GM12878 (cell line): ENCODE results near the gene PLXND1. TPM values are rescaled to one million over a fixed set of nuclear protein-coding genes. Genes with fewer than 3 reads are reported as not detected.

ENCODE experiments used
- ATAC-seq: fragments of 200-7000 bp; cut with Tn5 transposase; 3 replicates; pipeline ENCODE4 v1.9.1; 2020; ENCODE audit warnings: mild to moderate bottlenecking, moderate library complexity
- BruUV-seq: library from RNA; stranded (reverse); fragments of 400-500 nt; replicated peaks from 2 replicates; lab custom pipeline; 2021; lab: Mats Ljungman, UMichigan
- CTCF ChIA-PET: fragments of 300-600 bp; sonication (Branson Sonifier 250); formaldehyde crosslinking; extraction: SDS; loops from one replicate; lab custom pipeline; 2021; ENCODE audit warnings: inconsistent platforms; lab: Yijun Ruan, JAX
- POLR2A ChIA-PET: fragments of 350-600 bp; formaldehyde crosslinking; extraction: SDS; loops from one replicate; lab custom pipeline; 2021; ENCODE audit warnings: inconsistent platforms; lab: Charles Lee
- RAD21 ChIA-PET: fragments of 300-600 bp; sonication (Branson Sonifier 250); formaldehyde crosslinking; loops from one replicate; lab custom pipeline; 2023; ENCODE audit warnings: antibody characterized with exemption; ENCODE audit not compliant: unreplicated experiment; lab: Charles Lee
- SMC1A ChIA-PET: fragments of 300-600 bp; sonication (Branson Sonifier 250); formaldehyde crosslinking; loops from one replicate; lab custom pipeline; 2023; ENCODE audit not compliant: unreplicated experiment, uncharacterized antibody; lab: Charles Lee
- DNase-seq: peaks from one replicate; pipeline ENCODE4 v3.0.0-alpha.2; 2011; ENCODE audit warnings: low read depth, low spot score
- FAIRE-seq: peaks from 3 replicates; lab custom pipeline; 2011; peaks lifted over from hg19 to GRCh38; lab: Jason Lieb, UNC
- H2AFZ ChIP-seq: 2 replicates; pipeline ENCODE4 v1.6.0; 2011; ENCODE audit warnings: low read depth, low read length, control low read depth; ENCODE audit not compliant: control insufficient read depth
- H3K27ac ChIP-seq: 2 replicates; pipeline ENCODE4 v1.5.1; 2011; ENCODE audit warnings: control low read depth; ENCODE audit not compliant: control insufficient read depth, insufficient read depth
- H3K27me3 ChIP-seq, 2 experiments: replicated peaks in 1 of 2; 2 replicates each; pipeline versions ENCODE4 v1.6.0 to v1.6.1; 2011; ENCODE audit warnings: low read length in 1 of 2; ENCODE audit not compliant: control insufficient read depth in 2 of 2, insufficient read depth in 2 of 2
- H3K36me3 ChIP-seq, 2 experiments: 2 replicates each; pipeline ENCODE4 v1.5.1; 2011; ENCODE audit warnings: low read length in 1 of 2; ENCODE audit not compliant: control insufficient read depth in 2 of 2, insufficient read depth in 2 of 2
- H3K4me1 ChIP-seq: 2 replicates; pipeline ENCODE4 v1.6.1; 2011; ENCODE audit warnings: mild to moderate bottlenecking, low read length, moderate library complexity, mixed read lengths; ENCODE audit not compliant: control insufficient read depth, insufficient read depth
- H3K4me2 ChIP-seq: 2 replicates; pipeline ENCODE4 v1.6.0; 2011; ENCODE audit warnings: control low read depth; ENCODE audit not compliant: control insufficient read depth, insufficient read depth
- H3K4me3 ChIP-seq: fragments of 200-600 bp; sonication (generic); 2 replicates; pipeline ENCODE4 v1.5.1; 2016
- H3K79me2 ChIP-seq: 2 replicates; pipeline ENCODE4 v1.6.0; 2011; ENCODE audit warnings: low read length; ENCODE audit not compliant: control insufficient read depth, insufficient read depth
- H3K9ac ChIP-seq: 2 replicates; pipeline ENCODE4 v1.8.0; 2011; ENCODE audit warnings: low read length, control low read depth, mixed read lengths; ENCODE audit not compliant: control insufficient read depth, insufficient read depth
- H3K9me3 ChIP-seq: replicated peaks from 3 replicates; pipeline ENCODE4 v1.5.1; 2011; ENCODE audit warnings: mild to moderate bottlenecking, low read length; ENCODE audit not compliant: control insufficient read depth, insufficient read depth
- H4K20me1 ChIP-seq: 2 replicates; pipeline ENCODE4 v1.6.0; 2011; ENCODE audit not compliant: control insufficient read depth, insufficient read depth
- CBX3 ChIP-seq: fragments of 200-600 bp; sonication (generic); IDR thresholded peaks from 2 replicates; pipeline ENCODE4 v1.6.1; 2016; ENCODE audit warnings: low read depth, borderline replicate concordance
- DPF2 ChIP-seq: fragments of 450-650 bp; IDR thresholded peaks from 2 replicates; pipeline ENCODE4 v1.6.1; 2017; ENCODE audit warnings: mild to moderate bottlenecking
- HDAC2 ChIP-seq: fragments of 200-600 bp; sonication (generic); IDR thresholded peaks from 2 replicates; pipeline ENCODE4 v1.6.1; 2017
- JUND ChIP-seq: IDR thresholded peaks from 2 replicates; pipeline ENCODE4 v1.6.1; 2012; ENCODE audit warnings: low read depth, mild to moderate bottlenecking, low read length, improper control_type of control experiment, moderate library complexity
- MEF2B ChIP-seq: fragments of 450-650 bp; IDR thresholded peaks from 2 replicates; pipeline ENCODE4 v1.6.1; 2018; ENCODE audit warnings: mild to moderate bottlenecking, moderate library complexity; ENCODE audit not compliant: partially characterized antibody, poor library complexity, severe bottlenecking
- NFIC ChIP-seq: IDR thresholded peaks from 2 replicates; pipeline ENCODE4 v1.6.1; 2012; ENCODE audit warnings: low read depth, mild to moderate bottlenecking, inconsistent platforms, low read length, moderate library complexity
- POLR2AphosphoS5 ChIP-seq: IDR thresholded peaks from 2 replicates; pipeline ENCODE4 v1.6.1; 2011; ENCODE audit warnings: mild to moderate bottlenecking, low read length, inconsistent platforms
- POU2F2 ChIP-seq: IDR thresholded peaks from 3 replicates; pipeline ENCODE4 v1.6.1; 2011; ENCODE audit warnings: low read depth, mild to moderate bottlenecking, low read length, borderline replicate concordance
- RB1 ChIP-seq: fragments of 450-650 bp; formaldehyde crosslinking; IDR thresholded peaks from 2 replicates; pipeline ENCODE4 v1.6.1; 2017; ENCODE audit warnings: mild to moderate bottlenecking, borderline replicate concordance
- SIN3A ChIP-seq: IDR thresholded peaks from 2 replicates; pipeline ENCODE4 v1.6.1; 2012; ENCODE audit warnings: low read depth, low read length, improper control_type of control experiment
- SP1 ChIP-seq: IDR thresholded peaks from one replicate; pipeline ENCODE4 v1.6.1; 2011; ENCODE audit warnings: low read depth, low read length
- SPI1 ChIP-seq: IDR thresholded peaks from 2 replicates; pipeline ENCODE4 v1.6.1; 2011; ENCODE audit warnings: low read depth, mild to moderate bottlenecking, low read length, moderate library complexity, borderline replicate concordance; ENCODE audit not compliant: insufficient read depth
- ZNF24 ChIP-seq: fragments of 450-650 bp; IDR thresholded peaks from 2 replicates; pipeline ENCODE4 v1.6.1; 2017; ENCODE audit warnings: antibody characterized with exemption, mild to moderate bottlenecking
- WGBS: methylation state at CpG from one replicate; pipeline ENCODE4 v1.1.6; 2016; ENCODE audit warnings: low lambda C conversion rate; ENCODE audit not compliant: insufficient replicate concordance, insufficient coverage; ENCODE audit errors: missing lambda C conversion rate; 5-methylcytosine and 5-hydroxymethylcytosine counted together
- in situ Hi-C: fragments of 300-500 bp; cut with MboI; formaldehyde crosslinking; loops from 9 replicates; pipeline ENCODE4 v1.14.3; 2018; ENCODE audit warnings: mixed read lengths
- intact Hi-C: fragments of 100-400 bp; cut with micrococcal nuclease; formaldehyde crosslinking; loops from one replicate; pipeline ENCODE4 v1.14.2; 2022; ENCODE audit not compliant: unreplicated experiment
- polyA plus RNA-seq, 11 experiments: library from polyadenylated mRNA; depleted of rRNA in 4 of 11; unstranded in 6 of 11; stranded (reverse) in 5 of 11; fragments of >200 nt; fragmentation: Nextera tagmentation in 4 of 11; fragmentation: Illumina TruSeq in 1 of 11; extraction: Ambion mirVana in 4 of 11; extraction: Trizol in 1 of 11; gene quantifications; 1 replicate in 1 of 11; 2 replicates in 10 of 11; pipeline versions ENCODE4 v1.2.1 to v1.2.3, GENCODE V29; 2011 to 2016; ENCODE audit warnings: inconsistent platforms in 2 of 11, missing spikeins in 2 of 11, low read depth in 1 of 11
- total RNA-seq, 4 experiments: library from RNA; depleted of rRNA in 3 of 4; stranded (reverse); fragments of >200 nt in 3 of 4; fragmentation: Illumina TruSeq in 1 of 4; extraction: Trizol in 1 of 4; gene quantifications; 2 replicates each; pipeline versions ENCODE4 v1.2.1 to v1.2.3, GENCODE V29; 2013 to 2021
- TF ChIP-seq, protein P1 (sequence below): fragments of 150-350 bp; IDR thresholded peaks from 2 replicates; pipeline ENCODE4 v1.6.1; 2016; ENCODE audit warnings: low read depth, low read length
- TF ChIP-seq, protein P2 (sequence below): fragments of 450-650 bp; IDR thresholded peaks from 2 replicates; pipeline ENCODE4 v1.6.1; 2017; ENCODE audit warnings: antibody characterized with exemption, mild to moderate bottlenecking, moderate library complexity

PLXND1 gene
- total and polyA plus RNA-seq, 10 of the 15 experiments (the other 5 are each of a cell fraction or from before 2014, with no cell fraction given): 0.01 to 2.3 (median 0.72) TPM; not detected in 7

DNA sequence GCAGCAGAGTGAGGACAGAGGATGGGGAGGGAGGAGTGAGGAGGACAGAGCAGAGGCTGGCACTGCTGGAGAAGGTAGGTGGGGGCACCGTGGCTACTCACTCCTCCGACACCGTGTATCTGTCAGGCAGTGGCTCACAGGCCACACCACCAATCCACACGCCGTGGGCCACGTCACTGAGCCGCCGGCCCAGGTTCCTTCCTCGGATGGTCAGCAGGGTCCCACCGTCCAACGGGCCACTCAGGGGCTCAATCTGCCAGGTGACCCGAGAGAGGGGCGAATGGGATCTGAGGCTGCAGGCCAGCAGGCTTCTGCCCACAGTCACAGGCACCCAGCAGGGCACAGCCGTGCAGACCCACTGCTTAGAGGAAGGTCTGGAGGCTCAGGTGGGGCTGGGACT lies 33.0 kb downstream of the PLXND1 start:
- in situ Hi-C loops: no loop called here
- H3K27me3 ChIP-seq: no peaks in the 10 kb centered on the region
- no peaks in the 10 kb centered on the region for H3K9me3 ChIP-seq
- peaks cover 22% of the 10 kb centered on the region for H3K4me1 ChIP-seq
- no peak overlapping the region for H3K4me2 ChIP-seq
- H3K36me3 ChIP-seq: no peaks in the 10 kb centered on the region
- H2AFZ ChIP-seq: no peak overlapping the region
- DNase-seq (no peak), FAIRE-seq (no peak), ATAC-seq (no peak)
- no TSS peak for BruUV-seq
- 63% methylated on average over 14 of the region's 14 CpGs for WGBS
- intact Hi-C loops: no loop called here
- H3K9ac ChIP-seq: no peak overlapping the region
- TF ChIP-seq ZNF24 (no peak), MEF2B (no peak), POU2F2 (no peak), SIN3A (no peak), NFIC (no peak), CBX3 (no peak), JUND (no peak), SP1 (no peak), SPI1 (no peak), HDAC2 (no peak), DPF2 (no peak), POLR2AphosphoS5 (no peak), RB1 (no peak)
- TF ChIP-seq, protein P1, sequence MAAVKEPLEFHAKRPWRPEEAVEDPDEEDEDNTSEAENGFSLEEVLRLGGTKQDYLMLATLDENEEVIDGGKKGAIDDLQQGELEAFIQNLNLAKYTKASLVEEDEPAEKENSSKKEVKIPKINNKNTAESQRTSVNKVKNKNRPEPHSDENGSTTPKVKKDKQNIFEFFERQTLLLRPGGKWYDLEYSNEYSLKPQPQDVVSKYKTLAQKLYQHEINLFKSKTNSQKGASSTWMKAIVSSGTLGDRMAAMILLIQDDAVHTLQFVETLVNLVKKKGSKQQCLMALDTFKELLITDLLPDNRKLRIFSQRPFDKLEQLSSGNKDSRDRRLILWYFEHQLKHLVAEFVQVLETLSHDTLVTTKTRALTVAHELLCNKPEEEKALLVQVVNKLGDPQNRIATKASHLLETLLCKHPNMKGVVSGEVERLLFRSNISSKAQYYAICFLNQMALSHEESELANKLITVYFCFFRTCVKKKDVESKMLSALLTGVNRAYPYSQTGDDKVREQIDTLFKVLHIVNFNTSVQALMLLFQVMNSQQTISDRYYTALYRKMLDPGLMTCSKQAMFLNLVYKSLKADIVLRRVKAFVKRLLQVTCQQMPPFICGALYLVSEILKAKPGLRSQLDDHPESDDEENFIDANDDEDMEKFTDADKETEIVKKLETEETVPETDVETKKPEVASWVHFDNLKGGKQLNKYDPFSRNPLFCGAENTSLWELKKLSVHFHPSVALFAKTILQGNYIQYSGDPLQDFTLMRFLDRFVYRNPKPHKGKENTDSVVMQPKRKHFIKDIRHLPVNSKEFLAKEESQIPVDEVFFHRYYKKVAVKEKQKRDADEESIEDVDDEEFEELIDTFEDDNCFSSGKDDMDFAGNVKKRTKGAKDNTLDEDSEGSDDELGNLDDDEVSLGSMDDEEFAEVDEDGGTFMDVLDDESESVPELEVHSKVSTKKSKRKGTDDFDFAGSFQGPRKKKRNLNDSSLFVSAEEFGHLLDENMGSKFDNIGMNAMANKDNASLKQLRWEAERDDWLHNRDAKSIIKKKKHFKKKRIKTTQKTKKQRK: no peak
- TF ChIP-seq, protein P2, sequence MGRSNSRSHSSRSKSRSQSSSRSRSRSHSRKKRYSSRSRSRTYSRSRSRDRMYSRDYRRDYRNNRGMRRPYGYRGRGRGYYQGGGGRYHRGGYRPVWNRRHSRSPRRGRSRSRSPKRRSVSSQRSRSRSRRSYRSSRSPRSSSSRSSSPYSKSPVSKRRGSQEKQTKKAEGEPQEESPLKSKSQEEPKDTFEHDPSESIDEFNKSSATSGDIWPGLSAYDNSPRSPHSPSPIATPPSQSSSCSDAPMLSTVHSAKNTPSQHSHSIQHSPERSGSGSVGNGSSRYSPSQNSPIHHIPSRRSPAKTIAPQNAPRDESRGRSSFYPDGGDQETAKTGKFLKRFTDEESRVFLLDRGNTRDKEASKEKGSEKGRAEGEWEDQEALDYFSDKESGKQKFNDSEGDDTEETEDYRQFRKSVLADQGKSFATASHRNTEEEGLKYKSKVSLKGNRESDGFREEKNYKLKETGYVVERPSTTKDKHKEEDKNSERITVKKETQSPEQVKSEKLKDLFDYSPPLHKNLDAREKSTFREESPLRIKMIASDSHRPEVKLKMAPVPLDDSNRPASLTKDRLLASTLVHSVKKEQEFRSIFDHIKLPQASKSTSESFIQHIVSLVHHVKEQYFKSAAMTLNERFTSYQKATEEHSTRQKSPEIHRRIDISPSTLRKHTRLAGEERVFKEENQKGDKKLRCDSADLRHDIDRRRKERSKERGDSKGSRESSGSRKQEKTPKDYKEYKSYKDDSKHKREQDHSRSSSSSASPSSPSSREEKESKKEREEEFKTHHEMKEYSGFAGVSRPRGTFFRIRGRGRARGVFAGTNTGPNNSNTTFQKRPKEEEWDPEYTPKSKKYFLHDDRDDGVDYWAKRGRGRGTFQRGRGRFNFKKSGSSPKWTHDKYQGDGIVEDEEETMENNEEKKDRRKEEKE: no peak
- H3K4me3 ChIP-seq: no peak overlapping the region
- CTCF ChIA-PET: no interaction called here
- no peak overlapping the region for H3K27ac ChIP-seq
- H3K79me2 ChIP-seq: no peaks in the 10 kb centered on the region
- RAD21 ChIA-PET: no interaction called here
- no peaks in the 10 kb centered on the region for H4K20me1 ChIP-seq
- SMC1A ChIA-PET: no interaction called here
- POLR2A ChIA-PET: no interaction called here
